Adipose tissue (tissue), 3 donors: ENCODE data around the gene POLH. TPM values are rescaled to one million over a fixed set of nuclear protein-coding genes. Genes with fewer than 3 reads are reported as not detected.
"Not testable (repeated sequence)": the region's sequence is repeated elsewhere in the genome, so short reads cannot be mapped to it uniquely, and the experiment has no call there.

Experiments used
- H3K27ac ChIP-seq: one replicate; pipeline ENCODE4 v1.5.1; 2013; ENCODE audit warnings: low read depth, low read length
- WGBS, 3 donors: extraction: QIAGEN DNeasy Blood & Tissue Kit; methylation state at CpG; one replicate each; pipeline ENCODE4 v1.1.7; 2013; 5-methylcytosine and 5-hydroxymethylcytosine counted together
- polyA plus RNA-seq, 3 donors: library from polyadenylated mRNA; stranded (reverse); fragments of 200-250 nt; gene quantifications; one replicate each; pipeline ENCODE4 v1.2.3, GENCODE V29; 2013
- donor health status: healthy with polysubstance abuse.
- donor health status: Bipolar disorder and iron deficiency.
- donor health status: healthy.

The POLH gene
- 1 to 10 TPM; 3.2 to 5.5 (median 4.3) TPM for polyA plus RNA-seq

GRCh38 chr6:43575772-43576551, at the start of gene POLH, which contains the start of gene XPO5:
TSS of gene POLH (plus strand) at chr6:43576185. CDS start at chr6:43582320, 6,135 bp downstream.
TSS of gene XPO5 (minus strand) at chr6:43576038. CDS start at chr6:43575864, 174 bp downstream.
- 0 to 1% (median 0%) methylated on average over 69 to 75 of the region's 76 CpGs for WGBS, 3 donors
- no peak within 1 kb of the TSS for H3K27ac ChIP-seq

DNA sequence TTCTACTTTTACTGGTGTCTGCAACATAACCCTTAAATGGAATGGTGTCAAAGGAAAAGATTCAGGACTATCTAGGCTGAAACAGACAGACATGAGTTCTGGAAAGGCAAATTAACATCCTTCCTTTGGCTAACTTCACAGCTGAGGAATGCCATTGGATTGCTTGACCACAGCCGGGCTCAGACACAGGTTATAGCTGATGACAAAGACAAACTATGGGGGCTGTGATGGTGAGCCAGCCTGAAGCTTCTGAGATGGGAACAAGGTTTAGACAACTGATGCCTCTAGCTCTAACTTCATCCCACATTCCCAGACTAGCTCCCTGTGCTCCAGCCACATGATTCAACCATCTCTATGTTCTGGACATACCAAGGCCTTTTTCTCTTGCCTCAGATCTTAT, 43.8 kb upstream of the POLH start:
- H3K27ac ChIP-seq = no peak overlapping the region
- WGBS, 3 donors = 88 to 92% (median 89%) methylated on average over 1 of the region's 1 CpG

- WGBS, 3 donors = 95 to 97% (median 97%) methylated on average over 13 to 15 of the region's 17 CpGs
- H3K27ac ChIP-seq = not testable (repeated sequence)
These were observed 37.0 kb upstream of the POLH start for GRCh38 chr6:43538986-43539385.

GRCh38 chr6:43539409-43539808, 36.6 kb upstream of the POLH start:
- 96 to 98% (median 98%) methylated on average over 20 of the region's 20 CpGs for WGBS, 3 donors
- not testable (repeated sequence) for H3K27ac ChIP-seq

DNA sequence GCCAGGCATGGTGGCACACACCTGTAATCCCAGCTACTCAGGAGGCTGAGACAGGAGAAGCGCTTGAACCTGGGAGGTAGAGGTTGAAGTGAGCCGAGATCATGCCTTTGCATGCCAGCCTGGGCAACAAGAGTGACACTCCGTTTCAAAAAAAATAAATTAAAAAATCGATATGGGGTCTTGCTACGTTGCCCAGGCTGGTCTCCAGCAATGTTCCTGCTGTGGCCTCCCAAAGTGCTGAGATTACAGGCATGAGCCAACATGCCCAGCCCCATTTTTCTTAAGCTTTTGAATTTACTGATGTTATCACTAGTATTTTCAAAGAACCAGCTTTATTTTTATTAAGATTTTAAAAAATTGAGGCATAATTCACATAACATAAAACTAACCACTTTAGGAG, 35.5 kb upstream of the POLH start:
- 94 to 97% (median 96%) methylated on average over 5 of the region's 5 CpGs for WGBS, 3 donors
- no peak overlapping the region for H3K27ac ChIP-seq

DNA sequence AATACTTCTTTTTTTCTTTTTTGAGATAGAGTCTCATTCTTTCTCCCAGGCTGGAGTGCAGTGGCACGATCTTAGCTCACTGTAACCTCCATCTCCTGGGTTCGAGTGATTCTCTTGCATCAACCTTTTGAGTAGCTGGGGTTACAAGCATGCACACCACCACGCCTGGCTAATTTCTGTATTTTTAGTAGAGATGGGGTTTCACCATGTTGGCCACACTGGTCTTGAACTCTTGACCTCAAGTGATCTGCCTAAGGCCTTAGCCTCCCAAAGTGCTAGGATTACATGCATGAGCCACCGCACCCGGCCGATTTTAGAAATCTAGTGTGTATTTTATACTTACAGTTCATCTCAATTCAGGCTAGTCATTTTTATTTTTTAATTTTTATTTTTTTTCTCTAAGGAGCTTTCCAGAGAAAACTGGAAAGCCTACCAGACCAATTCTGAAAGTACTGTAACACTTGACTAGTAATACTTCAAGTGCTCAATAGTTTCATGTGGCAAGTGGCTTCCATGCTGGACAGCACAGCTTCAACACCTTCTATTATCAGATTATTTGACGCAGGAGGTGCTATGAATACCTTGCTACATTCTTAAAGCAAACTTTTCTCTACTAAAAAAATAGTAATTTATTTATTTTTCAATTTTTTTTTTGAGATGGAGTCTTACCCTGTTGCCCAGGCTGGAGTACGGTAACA, 34.1 kb upstream of the POLH start:
- no peak overlapping the region for H3K27ac ChIP-seq
- WGBS, 3 donors = 93 to 95% (median 95%) methylated on average over 8 of the region's 8 CpGs

DNA sequence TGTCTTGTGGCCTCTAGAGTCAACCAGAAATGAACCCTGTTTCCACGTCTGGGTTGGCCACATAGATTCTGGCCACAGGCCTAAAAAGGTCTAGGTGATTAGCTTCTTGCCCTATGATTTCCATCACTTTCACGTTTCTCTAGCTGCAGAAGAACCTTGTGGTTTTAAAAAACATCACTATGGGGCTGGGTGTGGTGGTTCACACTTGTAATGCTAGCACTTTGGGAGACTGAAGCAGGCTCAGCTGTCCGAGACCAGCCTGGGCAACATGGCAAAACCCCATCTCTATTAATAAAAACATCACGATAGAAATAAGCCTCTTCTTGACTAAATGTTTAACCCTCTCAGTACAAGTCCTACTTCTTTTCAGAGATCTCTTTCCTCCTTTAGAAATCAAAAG, 31.5 kb upstream of the POLH start:
- WGBS, 3 donors = 69 to 74% (median 74%) methylated on average over 4 of the region's 4 CpGs
- no peak overlapping the region for H3K27ac ChIP-seq

GRCh38 chr6:43547222-43547621, 28.8 kb upstream of the POLH start:
- WGBS, 3 donors = 80 to 95% (median 85%) methylated on average over 3 of the region's 3 CpGs
- no peak overlapping the region for H3K27ac ChIP-seq

- not testable (repeated sequence) for H3K27ac ChIP-seq
- WGBS, 3 donors = 95 to 96% (median 96%) methylated on average over 7 of the region's 7 CpGs
These were observed 18.4 kb upstream of the POLH start for GRCh38 chr6:43557620-43558019.

DNA sequence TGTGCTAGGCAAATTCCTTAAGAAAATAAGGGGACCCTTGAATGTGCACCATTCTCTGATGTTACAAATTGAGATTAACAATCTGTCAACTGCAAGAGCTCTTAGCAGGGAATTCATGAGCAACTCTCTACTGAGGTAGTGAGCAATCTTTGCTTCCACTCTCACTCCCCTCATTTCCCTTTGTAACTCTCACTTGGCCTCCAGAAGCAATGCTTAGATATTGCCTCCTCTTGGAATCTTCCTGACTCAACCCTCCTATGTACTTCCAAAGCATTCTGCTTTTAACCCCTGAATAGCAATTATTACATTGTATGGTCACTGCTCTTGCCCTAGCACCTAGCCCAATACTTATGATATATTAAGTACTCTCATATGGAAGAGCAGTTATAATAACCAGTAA, 16.7 kb upstream of the POLH start:
- no peak overlapping the region for H3K27ac ChIP-seq

- WGBS, 3 donors = 86 to 90% (median 88%) methylated on average over 5 of the region's 5 CpGs
- no peak overlapping the region for H3K27ac ChIP-seq
These were observed 5.0 kb upstream of the POLH start for GRCh38 chr6:43570876-43571441.

- H3K27ac ChIP-seq = no peak overlapping the region
- whole genome bisulfite sequencing, 3 donors = 94 to 99% (median 96%) methylated on average over 4 of the region's 4 CpGs
These were observed 4.0 kb upstream of the POLH start for GRCh38 chr6:43572015-43572414.

DNA sequence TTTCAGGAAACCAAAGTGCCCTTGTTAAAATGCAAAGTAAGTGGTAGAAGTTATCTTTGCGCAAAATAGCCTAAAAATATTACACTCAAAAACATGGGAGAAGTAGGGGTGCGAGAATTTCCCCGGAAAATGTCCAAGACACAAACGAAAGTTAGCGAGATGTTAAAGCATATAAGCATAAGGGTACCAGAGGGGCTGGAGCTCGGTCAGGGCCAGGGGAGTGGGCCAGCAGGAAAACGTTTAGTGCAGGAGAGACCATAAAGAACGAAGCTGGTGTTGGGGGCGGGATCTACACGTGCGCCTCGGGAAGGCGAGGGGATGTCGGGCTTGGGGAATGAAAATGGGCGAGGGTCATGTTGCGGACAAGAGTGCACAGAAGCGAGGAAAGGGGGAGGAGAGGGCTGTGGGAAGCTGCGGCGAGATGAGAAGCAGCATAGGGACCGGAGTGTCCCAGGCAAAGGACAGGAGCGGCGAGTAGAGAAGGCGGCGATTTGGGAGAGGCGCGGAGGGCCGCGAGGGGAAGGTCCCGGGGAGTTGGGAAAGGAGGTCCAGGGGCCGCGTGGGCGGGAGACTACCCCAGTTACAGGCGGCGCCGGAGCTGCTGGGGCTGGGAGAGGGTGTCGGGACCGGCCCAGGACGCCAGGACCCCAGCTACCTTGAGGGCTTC, 747 bp upstream of the POLH start:
- 0 to 1% (median 0%) methylated on average over 38 of the region's 38 CpGs for WGBS, 3 donors
- no peak overlapping the region for H3K27ac ChIP-seq

DNA sequence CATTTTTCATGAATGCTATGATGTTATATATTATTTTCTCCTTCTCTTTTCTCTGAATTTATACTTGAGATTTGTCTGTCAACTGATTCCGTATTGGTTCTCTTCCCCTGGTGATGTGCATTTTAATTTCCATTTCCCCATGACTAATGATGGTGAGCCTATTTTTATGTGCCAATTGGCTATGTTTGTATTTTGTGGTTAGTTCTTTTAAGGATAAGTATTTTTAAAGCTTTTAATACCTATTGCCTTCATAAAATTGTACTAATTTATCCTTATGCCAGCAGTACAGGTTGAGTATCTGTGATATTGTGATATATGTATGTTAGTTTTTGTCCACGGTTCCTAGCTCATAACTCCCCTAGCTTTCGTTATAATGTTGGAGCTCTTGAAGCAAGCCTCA, 2.8 kb downstream of the POLH start:
- 83 to 91% (median 87%) methylated on average over 3 of the region's 3 CpGs for WGBS, 3 donors
- no peak overlapping the region for H3K27ac ChIP-seq

DNA sequence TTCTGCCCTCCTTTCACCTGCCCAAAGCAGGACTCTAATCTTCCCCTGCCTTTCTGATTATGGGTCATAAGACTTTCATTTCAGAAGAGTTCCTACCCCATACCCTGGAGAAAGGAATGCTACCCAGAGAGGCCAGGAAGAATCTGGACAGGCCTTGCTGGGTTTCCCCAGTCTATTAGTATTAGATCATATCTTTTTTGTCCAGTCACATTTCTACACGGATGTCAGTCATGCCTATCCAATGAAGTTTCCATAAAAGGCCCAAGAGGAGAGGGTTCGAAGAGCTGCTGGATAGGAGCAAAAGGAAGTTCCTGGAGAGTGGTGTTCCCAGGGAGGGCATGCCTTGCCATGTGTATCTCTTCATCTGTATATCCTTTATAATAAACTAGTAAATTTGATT, 3.2 kb downstream of the POLH start:
- WGBS, 3 donors = 55 to 89% (median 80%) methylated on average over 2 of the region's 2 CpGs
- H3K27ac ChIP-seq = no peak overlapping the region

- H3K27ac ChIP-seq = no peak overlapping the region
- WGBS, 3 donors = 78 to 86% (median 84%) methylated on average over 5 of the region's 5 CpGs
These were observed 6.9 kb downstream of the POLH start for GRCh38 chr6:43582911-43583310.

GRCh38 chr6:43584892-43585570, 9.0 kb downstream of the POLH start:
- WGBS, 3 donors = 82 to 91% (median 86%) methylated on average over 7 of the region's 7 CpGs
- no peak overlapping the region for H3K27ac ChIP-seq

GRCh38 chr6:43588194-43588593, 12.2 kb downstream of the POLH start:
- WGBS, 3 donors = 97 to 99% (median 99%) methylated on average over 5 of the region's 5 CpGs
- no peak overlapping the region for H3K27ac ChIP-seq
